CD4-positive, alpha-beta T cell treated with Interleukin-10 for 1 hour (primary cell): Measurements from ENCODE around the gene RFXANK.

Experiments used
- DNase-seq: peaks from one replicate; pipeline ENCODE4 v3.0.0-alpha.2; 2020

Gene RFXANK

GRCh38 chr19:19234220-19234816, 42.3 kb downstream of the RFXANK start:
- DNase-seq, result no peak

- no peak for DNase-seq
Observed at GRCh38 chr19:19236173-19236572, 44.1 kb downstream of the RFXANK start.

GRCh38 chr19:19238126-19238894, 46.3 kb downstream of the RFXANK start:
- no peak for DNase-seq

- DNase-seq, result no peak
Observed at GRCh38 chr19:19239675-19240074, 47.6 kb downstream of the RFXANK start.

- no peak for DNase-seq
Observed at GRCh38 chr19:19240476-19240875, 48.4 kb downstream of the RFXANK start.

GRCh38 chr19:19250196-19250801, 58.2 kb downstream of the RFXANK start:
- no peak for DNase-seq
